HG02970 (cell line): ENCODE measurements around the gene FBXO10.

Source experiments
- ATAC-seq: cut with Tn5 transposase; IDR thresholded peaks from one replicate; pipeline ENCODE4 v1.9.1; 2021; ENCODE audit warnings: mild to moderate bottlenecking, moderate library complexity, moderate number of reproducible peaks; ENCODE audit not compliant: unreplicated experiment, low FRiP score

Gene FBXO10

GRCh38 chr9:37551888-37552287 lies 24.3 kb downstream of the FBXO10 start:
- ATAC-seq = no peak

DNA sequence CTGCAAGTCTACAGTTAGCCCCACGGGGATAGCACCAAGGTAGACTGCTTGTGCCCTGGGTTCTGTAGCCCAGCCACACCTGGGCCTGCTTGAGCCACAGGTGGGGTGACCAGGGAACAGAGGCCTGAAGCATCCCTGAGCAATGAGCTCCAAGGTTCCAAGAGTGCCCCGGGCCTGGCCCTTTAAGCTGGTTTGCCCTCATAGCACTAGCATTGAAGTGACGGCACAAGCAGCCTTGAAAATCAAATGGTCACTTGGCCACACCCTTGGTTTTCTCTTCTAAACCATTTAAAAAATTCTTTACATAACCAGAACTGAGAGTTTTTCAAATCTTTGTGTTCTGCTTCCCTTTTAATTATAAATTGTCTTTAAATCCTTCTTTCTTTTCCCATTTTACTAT lies 24.7 kb downstream of the FBXO10 start:
- ATAC-seq = no peak

GRCh38 chr9:37550781-37551180 lies 25.4 kb downstream of the FBXO10 start:
- ATAC-seq = no peak

GRCh38 chr9:37549527-37549926 lies 26.7 kb downstream of the FBXO10 start:
- no peak for ATAC-seq

- ATAC-seq = no peak
Measured at GRCh38 chr9:37547328-37547878, 28.8 kb downstream of the FBXO10 start.

DNA sequence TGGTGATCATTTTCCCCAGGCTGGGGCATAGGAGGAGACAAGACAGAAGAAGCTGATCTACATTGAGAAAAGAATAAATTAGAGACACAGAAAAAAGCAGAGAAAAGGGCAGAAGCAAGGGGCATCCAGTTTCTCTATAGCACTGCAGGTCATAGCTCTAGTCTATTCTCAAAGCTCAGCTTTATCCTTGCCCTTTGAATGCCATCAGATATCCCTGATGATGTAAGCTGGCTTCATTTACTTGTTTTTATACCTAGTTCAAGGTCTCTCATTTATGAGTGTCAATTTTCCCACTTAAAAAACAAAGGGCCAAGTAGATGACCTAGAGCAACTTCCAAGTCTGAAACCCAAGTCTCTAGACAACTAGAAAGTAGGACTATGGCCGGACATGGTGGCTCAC lies 32.7 kb downstream of the FBXO10 start:
- ATAC-seq = no peak

- ATAC-seq = no peak
Measured at GRCh38 chr9:37542895-37543294, 33.3 kb downstream of the FBXO10 start.

DNA sequence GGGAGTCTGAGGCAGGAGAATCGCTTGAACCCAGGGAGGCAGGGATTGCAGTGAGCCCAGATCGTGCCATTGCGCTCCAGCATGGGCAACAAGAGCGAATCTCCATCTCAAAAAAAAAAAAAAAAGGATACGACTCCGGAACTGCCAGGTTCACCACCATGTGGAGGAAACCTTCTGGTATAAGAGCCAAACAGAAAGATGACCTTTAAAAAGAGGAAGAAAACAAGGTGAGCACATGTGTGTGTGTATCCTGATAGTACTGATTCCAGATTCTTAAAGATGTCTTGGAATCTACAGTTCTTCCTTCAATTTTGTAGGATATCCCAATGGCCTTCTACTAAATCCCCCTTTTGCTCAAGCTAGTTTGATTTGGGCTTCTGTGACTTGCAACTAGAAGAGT lies 33.7 kb downstream of the FBXO10 start:
- no peak for ATAC-seq

DNA sequence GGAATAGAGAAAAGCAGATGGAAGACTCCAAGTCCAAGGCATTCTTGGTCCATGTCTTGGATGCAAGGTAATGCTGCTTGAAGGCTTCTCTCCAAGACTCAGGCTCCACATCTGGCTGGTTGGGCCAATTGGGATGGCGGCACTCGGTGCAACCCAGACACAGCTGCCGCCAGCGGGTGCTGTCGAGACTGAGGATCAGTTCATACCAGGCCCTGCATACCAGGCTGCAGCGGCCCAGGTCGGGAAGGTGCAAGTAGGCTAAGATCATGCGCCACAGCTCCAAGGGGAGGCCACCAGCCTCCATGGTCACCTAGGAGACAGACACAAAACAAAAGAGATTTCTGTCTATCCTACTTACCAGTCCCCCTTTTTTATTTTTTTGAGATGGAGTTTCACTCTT lies 34.7 kb downstream of the FBXO10 start:
- ATAC-seq = no peak

DNA sequence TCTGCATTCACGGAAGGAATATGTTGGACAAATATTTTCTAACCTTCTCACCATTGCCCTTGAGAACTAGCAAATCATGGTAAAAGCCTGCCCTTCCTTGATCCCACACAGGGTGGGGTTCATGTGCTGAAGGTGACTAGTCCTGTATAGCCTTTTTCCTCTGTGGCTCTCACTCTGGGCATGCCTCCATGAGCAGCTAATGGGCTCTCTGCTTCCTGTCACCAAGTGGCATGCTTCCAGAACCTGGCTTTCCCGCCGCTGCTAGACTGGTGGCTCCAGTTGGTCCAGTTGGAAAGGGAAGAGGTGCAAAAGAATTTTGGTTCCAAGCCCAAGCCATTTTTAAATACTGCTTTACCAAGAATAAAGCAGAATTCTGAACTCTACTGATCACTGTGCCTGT lies 35.5 kb downstream of the FBXO10 start:
- no peak for ATAC-seq

DNA sequence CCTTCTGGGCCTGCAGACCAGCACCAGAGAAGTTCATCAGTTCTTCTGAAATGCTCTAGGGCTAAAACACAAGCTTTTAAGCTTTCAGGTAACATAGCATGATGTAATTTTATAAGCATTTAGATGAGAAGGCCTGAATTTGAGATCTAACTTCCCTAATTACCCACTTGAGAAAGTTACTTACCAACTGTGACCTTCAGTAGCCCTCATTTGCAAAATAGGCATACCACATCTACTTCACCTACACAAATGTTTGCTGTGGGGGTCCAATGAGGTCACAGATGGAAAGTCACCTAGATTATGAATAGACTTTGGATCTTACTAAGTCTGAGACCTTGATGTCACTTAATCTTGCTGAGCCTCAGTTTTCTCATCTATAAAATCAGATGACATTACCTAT lies 36.5 kb downstream of the FBXO10 start:
- no peak for ATAC-seq

- ATAC-seq = no peak
Measured at GRCh38 chr9:37538099-37538498, 38.1 kb downstream of the FBXO10 start.

DNA sequence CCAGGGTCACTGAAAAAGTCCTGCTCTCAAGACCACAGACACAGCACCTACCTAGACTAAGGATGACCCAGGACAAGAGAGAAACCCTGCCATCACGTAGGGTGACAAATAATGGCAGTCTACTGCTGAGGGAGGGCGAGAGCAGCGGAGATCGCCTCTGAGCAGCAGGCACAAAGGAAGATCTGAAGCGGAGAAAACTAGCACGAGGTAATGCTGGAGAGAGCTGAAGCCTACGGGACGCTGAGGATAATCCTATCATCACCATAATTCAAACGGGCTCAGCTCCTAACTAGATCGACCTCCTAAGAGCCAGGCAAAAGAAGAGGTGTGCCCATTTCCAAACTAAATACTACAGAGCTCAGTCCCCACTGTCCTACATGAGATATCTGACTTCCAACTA lies 41.3 kb downstream of the FBXO10 start:
- ATAC-seq = no peak

GRCh38 chr9:37534412-37534811 lies 41.8 kb downstream of the FBXO10 start:
- no peak for ATAC-seq

GRCh38 chr9:37531699-37532098 lies 44.5 kb downstream of the FBXO10 start:
- no peak for ATAC-seq

GRCh38 chr9:37528652-37529471 lies 47.3 kb downstream of the FBXO10 start:
- no peak for ATAC-seq

DNA sequence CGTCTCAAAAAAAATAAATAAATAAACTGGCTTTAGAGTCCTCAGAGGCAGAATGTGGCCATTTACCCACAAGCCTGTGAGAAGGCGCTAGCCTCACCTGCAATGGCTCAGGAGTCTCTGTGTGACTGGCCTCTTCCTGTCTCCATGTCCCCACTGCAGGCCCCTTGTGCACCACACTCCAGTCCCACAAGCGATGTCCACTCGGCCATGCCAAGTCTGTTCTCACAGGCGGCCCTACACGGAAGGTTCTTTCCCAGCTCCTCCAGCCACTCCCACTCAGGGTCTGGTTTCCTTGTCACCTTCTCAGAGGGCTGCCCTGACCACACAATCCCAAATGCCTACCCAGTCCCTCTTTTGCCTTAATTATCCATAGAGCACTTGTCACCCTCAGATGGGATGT lies 52.3 kb downstream of the FBXO10 start:
- ATAC-seq = no peak

DNA sequence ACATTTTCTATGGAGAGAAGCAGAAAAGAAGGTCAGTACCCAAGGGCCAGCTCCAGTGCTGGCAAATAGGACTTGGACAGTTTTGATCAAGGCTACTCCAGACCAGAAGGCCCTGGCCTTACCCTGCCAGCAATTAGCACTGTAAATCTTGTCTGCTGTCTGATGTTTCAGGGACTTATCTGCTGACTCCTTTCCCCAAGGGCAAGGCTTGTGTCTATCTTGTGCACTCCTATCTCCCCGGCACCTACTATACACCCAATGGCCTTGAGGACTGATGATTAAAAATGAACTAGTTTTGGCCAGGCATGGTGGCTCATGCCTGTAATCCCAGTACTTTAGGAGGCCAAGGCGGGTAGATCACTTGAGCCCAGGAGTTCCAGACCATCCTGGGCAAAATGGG lies 53.2 kb downstream of the FBXO10 start:
- ATAC-seq = no peak

DNA sequence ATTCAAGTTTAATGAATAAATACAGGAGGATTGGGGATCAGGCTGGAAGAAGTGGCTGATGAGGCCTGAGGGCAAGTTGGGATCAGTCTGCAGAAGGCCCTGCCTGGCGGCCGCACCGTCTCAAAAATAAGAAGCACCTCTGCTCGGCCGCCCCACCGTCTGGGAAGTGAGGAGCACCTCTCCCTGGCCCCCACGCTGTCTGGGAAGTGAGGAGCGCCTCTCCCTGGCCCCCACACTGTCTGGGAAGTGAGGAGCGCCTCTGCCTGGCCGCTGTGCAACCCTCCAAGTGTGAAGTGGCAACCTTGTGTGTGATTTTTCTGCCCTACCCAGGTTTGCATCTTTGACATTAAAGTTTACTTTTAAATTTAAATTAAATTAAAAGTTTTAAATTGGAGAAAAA lies 55.1 kb downstream of the FBXO10 start:
- no peak for ATAC-seq

DNA sequence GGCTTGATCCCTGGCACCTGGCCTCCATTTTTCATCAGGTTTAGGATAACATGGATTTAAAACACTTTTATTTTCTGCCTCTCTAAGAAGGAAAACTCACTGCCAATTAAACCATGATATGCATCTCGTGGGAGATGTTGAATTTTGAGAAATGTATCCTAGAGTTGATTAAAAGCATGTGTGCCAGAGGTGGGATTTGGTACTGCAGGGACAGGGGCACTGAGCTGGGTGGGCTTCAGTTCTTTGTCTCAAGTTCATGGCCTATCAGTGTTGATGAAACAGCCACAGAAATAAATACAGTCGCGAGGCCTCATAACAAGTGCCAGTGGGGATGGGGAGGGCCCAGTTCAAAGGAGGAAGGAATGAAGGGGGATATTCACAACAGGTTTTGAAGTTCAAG lies 55.5 kb downstream of the FBXO10 start:
- ATAC-seq = no peak

DNA sequence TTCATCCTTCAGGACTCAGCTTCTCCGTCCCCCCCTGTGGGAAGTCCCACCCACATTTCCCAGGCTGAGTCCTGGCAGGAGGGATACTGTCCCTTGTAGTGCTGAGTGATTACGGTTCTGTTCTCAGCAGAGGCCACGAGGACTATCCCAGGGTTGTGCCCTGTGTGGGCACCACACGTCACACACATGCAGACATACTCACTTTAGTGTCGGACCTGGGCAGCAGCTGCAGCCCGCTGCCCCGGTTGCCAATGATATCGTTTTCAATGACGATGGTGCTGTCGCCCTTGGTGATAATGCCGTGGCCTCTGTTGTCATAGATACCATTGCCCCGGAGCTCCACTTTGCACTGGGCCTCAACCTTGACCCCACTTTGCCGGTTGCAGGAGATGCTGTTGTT lies 58.3 kb downstream of the FBXO10 start:
- no peak for ATAC-seq

GRCh38 chr9:37515620-37516258 lies 60.4 kb downstream of the FBXO10 start:
- ATAC-seq = no peak
